NCI-H526 (cell line): ENCODE results near the gene MTFP1.
A peak's percentile ranks its signal among the peaks of the same experiment; 100 is the strongest.
"Not testable (repeated sequence)": the region's sequence is repeated elsewhere in the genome, so short reads cannot be mapped to it uniquely, and the experiment has no call there.

Experiments used
- DNase-seq, 2 experiments: peaks; one replicate each; lab custom pipeline; 2025; lab: John Stamatoyannopoulos, UW

Gene MTFP1

DNA sequence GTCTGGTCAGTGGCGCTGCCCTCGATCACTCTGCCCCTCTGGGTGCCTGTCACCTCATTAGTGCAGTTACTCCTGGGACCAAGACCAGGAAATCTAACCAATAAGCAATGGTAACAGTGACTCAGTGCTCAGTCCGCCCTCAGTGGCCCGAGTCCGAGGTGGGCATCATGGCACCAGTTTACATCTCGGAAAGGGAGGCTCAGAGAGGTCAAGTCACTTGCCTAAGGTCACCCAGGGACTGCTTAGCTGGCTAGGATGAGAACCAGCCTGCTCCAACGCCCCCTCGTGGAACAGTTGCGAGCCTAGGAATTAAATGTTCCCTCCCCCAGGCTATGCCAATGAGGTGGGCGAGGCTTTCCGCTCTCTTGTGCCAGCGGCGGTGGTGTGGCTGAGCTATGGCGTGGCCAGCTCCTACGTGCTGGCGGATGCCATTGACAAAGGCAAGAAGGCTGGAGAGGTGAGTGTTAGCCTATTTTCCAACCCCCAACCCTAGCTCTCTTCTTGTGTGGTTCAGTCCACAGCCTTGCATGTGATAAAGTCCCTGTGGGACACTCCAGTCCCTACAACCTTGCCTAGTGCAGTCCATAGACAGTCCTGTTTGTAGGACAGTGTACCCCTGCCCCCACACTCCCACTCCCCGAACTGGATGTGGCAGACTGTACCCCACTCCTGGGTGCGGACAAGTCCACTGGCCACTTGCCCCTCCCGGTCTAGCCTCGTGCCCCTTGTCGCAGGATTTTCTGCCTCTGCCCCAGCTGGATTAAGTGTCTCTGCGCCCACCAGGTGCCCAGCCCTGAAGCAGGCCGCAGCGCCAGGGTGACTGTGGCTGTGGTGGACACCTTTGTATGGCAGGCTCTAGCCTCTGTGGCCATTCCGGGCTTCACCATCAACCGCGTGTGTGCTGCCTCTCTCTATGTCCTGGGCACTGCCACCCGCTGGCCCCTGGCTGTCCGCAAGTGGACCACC lies 1.1 kb downstream of the MTFP1 start:
- peak; percentile 85 to 95 for DNase-seq

DNA sequence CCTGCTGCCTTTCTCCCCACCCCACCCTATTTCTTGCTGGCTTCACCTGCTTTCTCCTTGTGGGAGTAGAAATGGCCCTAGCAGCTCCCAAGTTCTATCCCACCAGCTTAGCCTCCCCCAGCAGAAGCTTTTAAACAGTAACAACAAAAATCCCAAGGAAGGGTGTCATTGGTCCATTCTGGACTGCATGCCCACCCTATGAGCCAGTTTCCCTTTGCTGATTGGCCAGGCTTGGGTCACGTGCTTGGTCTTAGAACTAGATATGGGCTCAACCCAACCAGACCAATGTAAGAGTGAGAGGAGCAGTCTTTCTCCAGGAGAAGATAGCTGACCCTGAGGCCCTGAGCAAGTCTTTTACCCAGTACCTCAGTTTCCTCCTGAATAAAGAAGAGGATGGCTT lies 2.3 kb downstream of the MTFP1 start:
- no peak for DNase-seq

DNA sequence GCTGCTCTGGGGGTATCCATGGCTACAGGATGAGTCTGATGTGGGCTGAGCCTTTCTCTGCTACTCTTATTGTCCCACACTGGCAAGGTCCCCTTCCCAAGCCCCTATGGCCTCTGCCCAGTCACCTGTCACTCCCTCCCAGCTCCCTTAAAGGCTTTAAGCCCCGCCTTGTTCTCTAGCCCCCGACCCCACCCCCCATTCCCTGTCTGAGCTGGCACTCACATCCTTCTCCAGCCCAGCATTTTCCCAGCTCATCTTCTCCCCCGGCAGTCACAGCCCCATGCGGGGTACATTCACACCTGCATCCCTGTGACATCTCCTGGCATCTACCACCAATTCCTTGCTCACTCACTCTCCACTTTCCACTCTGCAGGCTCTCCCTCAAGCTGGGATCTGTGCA lies 4.3 kb downstream of the MTFP1 start:
- no peak for DNase-seq

DNA sequence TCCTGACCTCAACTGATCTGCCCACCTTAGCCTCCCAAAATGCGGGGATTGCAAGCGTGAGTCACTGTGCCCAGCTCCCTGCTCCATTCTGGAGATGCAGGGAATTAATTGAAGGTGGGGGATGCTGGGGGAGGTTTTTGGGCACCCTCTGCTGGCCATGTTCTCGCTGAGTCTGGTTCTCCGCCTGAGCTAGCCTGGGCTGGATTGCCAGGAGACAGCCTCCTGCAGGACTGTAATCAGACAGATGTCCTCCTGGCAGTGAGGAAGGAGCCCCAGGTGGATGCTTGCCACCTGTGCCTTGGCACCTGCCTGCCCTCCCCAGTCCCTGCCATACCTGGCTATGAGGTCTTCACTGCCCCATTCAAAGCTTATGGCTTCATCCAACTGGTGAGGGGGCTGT lies 5.4 kb downstream of the MTFP1 start:
- peak in 1 of 2 experiments; percentile 5 for DNase-seq

DNA sequence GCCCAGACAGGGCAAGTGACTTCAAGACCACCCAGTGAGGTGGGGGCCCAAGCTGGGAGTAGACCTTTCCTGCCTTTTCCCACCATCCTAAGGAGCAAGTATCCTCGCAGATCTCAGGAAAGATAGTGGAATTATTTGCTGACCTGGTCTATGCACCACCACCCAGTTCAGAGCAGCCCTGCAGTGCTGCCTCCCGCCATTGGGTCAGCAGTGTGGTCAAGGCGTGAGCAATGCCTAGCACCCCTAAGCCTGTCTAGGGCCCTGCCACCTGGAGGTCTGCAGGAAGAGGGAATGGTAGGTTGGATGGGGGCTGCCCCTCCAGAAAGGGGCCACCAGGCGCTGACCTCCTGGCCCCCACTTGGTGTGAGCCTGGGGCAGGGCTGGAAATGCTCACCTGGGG lies 6.5 kb downstream of the MTFP1 start:
- no peak for DNase-seq

DNA sequence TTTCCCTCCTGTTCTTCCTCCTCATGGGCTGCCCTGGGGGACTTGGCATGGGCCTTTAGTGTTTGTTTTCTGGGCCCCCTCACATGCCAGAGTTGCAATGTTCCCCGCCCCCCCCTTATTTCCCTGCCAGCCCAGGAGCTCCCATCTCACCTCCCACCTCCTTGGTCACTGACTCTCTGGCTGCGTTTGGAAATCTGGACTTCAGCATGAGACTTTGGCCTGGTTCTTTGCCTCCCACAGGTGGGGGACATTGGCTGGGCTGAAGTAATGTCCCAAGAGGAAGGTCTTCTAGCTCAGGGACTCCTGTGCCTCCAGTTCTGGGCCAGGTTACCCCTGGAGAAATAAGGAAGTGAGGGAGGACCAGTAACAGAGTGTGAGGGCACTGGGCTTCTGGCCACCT lies 7.0 kb downstream of the MTFP1 start:
- no peak for DNase-seq

DNA sequence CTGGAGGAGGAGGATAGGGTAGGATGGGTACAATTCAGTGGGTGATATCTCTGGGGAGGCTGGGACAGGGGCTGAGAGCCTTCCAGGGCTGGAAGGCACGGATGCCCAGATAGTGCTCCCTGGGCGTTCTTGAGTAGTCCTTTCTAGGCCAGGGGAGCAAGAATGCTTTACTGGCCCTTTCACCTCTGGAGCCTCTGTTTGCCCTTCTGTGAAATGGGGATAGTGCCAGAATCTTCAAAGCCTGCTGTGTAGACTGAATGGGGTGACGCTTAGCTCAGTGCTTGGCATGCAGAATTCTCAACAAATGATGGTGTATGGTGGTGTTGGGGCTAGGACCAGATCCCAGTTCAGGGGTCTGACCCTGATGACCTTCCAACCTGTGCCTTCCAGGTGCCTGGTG lies 7.7 kb downstream of the MTFP1 start:
- no peak for DNase-seq

DNA sequence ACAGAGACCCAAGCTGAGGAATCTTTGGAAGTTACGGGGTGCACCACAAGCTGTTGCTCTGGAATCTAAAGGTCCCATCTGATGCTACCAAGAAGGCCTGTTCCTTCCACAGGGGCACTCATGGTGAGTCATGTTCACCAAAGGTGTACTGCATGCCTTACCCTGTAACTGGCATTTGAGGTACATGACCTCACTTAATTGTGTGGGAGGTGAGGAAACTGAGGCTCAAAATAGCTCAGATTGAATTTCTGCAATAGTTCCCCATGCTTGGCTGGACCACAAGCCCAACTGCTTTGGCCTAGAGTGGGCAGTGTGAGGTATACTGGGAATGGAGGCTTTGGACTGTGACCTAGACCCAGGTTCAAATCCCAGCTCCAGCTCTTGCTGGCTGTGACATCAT lies 8.2 kb downstream of the MTFP1 start:
- DNase-seq = no peak

DNA sequence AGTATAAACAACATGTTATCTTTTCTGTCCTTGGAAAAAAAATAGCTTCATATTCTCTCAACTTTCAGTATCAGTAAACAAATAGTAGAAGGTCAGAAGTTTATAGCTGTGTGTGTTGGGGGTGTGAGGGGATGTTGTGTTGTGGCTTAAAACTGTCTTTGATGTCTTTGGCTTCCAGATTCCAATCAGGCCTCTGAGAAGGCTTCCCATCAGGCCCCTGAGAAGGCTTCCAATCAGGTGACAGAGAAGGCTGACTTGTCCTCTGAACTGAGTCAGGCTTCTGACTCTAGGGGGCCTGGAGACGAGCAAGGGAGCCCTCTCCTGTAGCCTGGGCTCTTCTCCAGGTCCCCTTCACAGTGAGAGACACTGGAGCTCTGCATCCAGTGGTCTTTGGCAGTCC lies 9.3 kb downstream of the MTFP1 start:
- DNase-seq = no peak

DNA sequence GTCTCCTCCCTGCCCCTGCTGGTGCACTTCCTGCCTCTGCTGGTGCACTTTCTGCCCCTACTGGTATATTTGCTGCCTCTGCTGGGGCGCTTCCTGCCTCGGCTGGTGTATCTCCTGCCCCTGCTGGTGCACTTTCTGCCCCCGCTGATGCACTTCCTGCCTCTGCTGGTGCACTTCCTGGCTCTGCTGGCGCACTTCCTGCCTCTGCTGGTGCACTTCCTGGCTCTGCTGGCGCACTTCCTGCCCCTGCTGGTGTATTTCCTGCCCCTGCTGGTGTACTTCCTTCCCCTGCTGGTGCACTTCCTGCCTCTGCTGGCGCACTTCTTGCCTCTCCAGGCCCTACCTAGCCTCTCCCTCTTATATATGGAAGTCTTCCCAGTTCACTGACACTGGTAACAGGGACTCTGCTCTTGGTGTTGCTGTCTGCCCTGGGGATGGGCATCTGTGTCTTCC lies 10.1 kb downstream of the MTFP1 start:
- DNase-seq = no peak

DNA sequence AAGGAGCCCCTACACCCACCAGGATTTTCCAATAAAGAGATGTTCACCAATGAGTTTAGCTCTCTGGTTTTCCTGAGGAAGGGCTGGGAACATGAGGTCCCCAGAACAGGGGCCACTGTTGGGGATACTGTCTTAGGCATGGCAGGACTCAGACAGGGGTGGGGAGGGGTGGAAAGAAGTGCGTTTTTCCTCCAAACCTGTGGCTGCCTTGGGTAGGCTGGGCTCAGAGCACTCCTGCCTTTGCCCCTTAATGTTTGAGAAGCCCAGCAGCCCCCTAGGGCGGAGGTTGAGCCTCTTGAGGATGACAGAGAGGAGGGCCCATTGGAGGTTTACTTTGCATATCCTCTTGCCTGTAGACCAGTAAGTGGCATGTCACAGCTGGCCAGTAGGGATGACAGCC lies 10.6 kb downstream of the MTFP1 start:
- no peak for DNase-seq

DNA sequence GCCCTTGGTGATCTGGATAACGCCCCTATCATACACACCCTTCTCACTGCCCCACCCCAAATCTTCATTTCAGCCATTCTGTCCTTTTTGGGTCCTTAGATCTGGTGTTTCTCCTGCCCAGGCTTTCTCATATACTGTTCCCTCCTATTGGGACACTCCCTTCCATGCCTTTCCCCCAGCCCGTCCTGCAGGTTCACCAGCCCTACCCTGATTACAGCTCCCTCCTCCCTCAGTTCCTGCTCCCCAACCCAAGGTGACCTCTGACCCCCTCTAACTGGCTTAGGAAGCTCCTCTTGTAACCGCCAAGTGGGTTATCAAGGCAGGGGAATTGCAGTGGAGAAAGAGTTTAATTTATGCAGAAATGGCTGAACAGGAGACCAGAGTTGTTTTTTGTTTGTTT lies 13.0 kb downstream of the MTFP1 start:
- DNase-seq = no peak

DNA sequence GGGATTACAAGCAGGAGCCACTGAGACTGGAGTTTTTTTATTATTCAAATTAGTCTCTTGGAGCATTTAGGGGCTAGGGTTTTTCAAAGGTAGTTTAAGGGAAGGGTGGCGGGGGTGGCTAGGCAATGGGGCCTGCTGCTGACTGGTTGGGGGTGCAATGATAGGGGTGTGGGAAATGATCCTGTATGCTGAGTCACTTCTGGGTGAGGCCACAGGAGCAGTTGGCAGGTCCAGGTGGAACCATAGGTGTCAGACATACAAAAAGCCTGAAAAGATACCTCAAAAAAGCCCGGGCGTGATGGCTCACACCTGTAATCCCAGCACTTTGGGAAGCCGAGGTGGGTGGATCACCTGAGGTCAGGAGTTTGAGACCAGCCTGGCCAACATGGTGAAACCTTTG lies 13.7 kb downstream of the MTFP1 start:
- DNase-seq = no peak

DNA sequence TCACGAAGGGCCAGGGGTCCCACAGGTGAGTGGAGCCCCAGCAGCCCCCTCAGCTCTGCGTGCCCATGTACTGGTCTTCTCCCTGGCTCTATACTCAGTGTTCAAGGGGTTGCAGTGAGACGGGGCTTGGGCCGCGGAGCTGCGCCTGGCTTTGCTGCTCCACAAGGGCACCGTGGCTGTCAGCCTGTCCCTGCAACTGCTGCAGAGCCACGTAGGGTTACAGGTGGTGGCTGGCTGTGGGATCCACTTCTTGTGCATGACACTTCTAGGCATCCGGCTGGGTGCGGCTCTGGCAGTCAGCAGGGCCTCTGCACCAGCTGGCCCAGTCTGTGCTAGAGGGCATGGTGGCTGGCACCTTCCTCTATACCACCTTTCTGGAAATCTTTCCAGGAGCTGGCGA lies 14.3 kb downstream of the MTFP1 start:
- no peak for DNase-seq

DNA sequence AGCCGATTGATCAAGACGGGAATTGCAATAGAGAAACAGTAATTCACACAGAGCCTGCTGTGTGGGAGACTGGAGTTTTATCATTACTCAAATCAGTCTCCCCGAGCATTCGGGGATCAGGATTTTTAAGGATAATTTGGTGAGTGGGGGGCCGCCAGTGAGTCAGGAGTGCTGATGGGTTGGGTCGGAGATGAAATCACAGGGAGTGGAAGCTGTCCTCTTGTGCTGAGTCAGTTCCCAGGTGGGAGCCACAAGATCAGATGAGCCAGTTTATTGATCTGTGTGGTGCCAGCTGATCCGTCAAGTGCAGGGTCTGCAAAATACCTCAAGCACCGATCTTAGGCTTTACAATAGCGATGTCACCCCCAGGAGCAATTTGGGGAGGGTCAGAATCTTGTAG lies 15.5 kb downstream of the MTFP1 start:
- DNase-seq = no peak

DNA sequence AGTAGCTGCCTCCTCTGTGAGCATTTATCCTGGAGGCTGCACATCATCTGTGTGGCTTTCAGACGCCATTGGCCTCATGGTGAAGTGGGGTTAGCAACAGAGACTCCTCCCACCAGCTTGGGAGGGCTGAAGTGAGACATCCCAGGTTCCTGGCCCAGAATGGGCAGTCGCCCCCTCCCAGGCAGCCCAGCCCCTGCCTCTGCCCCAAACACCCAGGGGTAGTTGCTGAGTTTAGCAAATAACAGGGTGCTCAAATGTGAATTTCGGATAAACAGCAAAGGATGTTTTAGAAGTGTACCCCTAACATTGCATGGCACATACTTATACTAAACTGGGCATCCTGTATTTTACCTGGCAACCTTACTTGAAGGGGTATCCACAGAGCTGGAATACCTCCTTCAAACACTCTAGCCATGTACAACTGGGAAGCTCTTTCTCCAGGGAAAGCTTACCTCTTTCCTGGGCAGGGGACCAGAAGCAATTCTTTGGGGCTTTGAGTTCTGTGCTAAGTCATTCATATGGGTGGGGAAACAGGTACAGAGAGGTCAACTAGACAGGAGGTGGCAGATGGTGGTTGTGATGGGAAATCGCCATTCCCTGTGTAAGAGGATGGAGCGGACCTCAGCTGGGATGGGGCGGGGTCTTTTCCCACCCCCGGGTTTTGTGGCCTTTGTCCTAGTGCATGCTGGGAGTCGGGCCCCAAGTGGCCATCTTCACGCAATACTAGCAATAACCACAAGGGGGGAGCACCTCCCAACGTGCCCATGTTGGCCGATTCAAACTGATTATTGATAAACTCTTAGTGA lies 19.3 kb downstream of the MTFP1 start:
- peak; percentile 40 to 79 for DNase-seq

DNA sequence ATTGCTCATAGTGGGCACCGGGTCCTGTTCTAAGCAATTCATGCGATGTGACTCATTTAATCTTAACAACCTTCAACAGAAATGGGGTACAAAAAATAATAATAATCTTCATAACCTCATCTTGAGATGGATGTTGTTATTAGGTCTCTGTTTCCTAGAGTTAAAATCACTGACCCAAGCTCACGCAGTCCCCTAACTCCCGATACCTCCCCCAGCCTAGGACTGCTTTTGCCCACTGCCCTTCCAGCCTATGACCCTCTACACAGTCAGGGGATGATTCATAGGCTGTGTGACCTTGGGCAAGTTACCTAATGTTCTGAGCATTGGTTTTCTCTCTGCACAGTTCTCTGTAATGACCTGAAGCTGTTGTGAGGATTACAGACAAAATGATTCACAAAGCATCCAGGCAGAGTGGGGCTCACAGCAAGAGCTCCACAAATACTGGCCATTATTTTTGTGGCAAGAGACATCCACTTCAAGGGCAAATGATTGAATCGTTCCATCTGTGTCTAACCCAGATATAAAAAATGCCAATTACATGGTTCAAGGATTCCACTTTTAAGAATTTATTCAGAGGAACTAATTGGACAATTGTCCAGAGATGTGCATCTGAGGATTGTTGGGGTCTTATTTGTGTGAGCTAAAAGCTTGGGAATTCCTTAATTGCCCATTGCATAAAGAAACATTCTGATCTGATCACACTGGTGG lies 20.0 kb downstream of the MTFP1 start:
- no peak for DNase-seq

DNA sequence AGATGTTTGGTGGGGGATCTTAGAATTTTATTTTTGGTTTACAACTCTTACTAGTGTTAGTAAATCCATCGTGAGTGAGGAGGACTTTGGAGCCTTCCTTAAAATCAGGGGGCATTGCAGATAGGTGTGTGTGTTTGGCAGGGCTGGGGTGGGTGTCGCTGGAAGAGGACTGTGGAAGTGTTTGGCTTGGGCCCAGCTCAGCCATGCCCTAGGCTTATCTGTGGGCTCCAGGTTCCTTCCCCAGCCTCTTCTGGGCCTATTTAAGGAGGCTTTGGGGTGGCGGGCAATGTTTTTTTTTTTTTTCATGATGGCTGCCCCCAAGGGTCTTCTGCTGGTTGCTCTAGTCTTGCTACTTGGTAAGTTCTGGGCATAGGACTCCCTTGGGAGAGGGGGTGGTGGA lies 22.1 kb downstream of the MTFP1 start:
- DNase-seq = no peak

DNA sequence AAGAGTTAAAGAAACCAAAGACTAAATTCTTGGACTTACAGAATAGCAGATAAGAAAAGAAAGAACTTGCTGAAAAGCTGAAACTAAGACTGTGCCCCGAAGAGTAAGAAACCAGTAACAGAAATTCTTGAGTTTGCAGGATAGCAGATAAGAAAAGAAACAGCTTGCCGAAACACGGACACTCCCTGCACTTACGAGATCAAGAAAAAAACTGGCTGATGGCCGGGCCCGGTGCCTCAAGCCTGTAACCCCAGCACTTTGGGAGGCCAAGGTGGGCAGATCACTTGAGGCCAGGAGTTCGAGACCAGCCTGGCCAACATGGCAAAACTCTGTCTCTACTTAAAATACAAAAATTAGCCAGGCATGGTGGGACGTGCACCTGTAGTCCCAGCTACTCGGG lies 25.9 kb downstream of the MTFP1 start:
- not testable (repeated sequence) for DNase-seq

DNA sequence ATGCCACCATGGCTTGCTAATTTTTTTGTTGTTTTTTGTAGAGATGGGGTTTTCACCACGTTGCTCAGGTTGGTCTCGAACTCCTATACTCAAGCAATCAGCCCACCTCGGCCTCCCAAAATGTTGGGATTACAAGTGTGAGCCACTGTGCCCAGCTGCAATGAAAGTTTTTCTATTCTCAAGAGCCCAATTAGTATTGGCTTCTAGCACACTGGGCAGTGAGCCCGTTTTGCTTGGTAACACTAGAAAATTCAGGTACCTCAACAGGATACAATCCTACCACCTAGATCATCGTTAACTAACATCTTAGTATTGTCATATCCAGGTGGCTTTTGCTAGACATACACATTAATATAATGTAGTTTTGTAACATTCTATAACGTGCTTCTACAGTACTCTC lies 27.3 kb downstream of the MTFP1 start:
- no peak for DNase-seq

DNA sequence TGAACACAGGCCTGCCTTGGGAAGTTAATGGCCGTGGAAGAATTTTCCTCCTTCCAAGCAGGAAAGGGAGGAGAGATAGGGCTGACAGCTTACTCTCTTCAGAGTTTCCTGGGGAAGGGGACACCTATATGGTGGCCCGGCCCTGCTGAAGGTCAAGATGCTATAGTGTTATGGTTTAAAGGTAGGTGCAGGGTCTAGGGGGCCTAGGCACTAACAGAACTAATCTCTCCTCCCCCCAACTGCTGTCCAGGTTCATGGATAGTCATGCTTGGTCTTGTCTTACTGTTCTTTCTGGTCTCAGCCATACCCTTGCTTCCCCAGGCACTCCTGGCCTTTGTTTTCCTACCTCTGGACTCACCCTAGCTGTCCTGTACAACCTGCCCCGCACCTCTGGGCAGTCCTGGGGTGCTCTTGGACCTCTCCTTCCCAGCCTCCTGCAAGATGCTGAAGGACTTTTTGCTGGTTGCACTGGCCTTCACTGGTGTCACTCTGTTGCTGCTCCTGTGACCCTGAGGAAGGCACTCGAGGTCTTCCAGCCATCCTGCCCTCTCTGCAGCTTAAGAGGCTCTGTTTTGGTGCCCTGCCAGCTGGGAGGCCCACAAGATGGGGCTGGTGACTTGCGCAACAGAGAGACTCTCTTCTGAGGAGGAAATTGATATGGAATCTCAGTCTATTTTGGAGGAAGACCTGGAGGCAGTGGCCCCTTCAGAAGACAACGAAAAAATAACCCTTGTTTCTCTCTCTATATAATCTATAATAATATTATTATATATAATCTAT lies 28.4 kb downstream of the MTFP1 start:
- DNase-seq = peak; percentile 20 to 48
